Inflammatory macrophage treated with lipopolysaccharide for 1 hour (primary cell): ENCODE results near the gene PCDH17.

ENCODE experiments used
- DNase-seq, 2 donors: peaks; one replicate each; pipeline ENCODE4 v3.0.0-alpha.2; 2020 to 2022

PCDH17 gene

GRCh38 chr13:57635541-57636085 is 4.1 kb downstream of the PCDH17 start:
- DNase-seq: no peak

DNA sequence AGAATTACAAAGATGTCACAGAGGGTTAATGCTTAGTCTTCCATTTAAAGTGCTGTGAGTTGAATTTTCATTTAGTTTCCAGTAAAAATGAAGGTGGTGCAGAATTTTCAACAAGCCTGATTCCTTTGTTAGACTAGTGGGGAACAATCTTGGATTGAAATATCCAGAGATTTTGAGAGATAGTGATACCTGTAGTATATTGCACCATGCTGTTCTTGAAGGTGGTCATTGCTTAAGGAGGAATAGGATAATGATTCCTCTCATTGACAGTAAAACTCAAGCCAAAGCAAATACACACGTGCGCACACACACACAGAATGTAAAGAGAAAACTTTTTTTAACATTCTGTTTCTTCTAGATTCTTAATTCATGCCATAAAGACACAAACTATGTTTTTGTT is 5.3 kb downstream of the PCDH17 start:
- DNase-seq: no peak

GRCh38 chr13:57637515-57637914 is 6.0 kb downstream of the PCDH17 start:
- no peak for DNase-seq

DNA sequence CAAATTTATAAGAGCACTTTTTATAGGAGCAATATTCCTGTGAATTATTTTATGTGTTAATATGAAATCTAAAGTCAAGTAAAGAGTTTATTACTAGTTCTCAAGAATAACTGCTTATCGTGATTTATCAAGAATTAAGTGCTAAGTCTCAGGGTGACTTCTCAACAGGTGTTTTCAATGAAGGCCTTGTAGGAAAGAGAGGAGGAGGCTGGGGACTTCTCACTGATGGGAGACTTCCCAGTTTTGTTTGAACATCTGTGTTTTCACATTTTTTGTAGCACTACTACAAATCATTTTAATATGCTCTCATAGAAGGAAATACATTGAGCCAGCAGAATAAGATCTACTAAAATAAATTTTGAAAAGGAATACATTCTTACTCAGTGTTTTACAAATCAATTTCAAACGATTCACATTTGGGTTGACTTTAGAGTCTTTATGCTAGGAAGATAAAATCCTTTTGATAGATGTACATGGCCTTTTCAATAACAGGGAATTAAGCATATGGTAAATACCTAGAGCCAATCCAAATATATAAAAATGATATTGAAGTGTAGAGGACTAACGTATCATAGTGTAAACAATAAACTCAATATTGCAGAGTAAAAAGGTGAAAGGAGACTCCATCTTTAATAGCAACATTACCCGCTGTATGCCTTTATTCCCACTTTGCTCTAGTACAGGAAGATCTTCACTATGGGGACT is 6.8 kb downstream of the PCDH17 start:
- no peak for DNase-seq

DNA sequence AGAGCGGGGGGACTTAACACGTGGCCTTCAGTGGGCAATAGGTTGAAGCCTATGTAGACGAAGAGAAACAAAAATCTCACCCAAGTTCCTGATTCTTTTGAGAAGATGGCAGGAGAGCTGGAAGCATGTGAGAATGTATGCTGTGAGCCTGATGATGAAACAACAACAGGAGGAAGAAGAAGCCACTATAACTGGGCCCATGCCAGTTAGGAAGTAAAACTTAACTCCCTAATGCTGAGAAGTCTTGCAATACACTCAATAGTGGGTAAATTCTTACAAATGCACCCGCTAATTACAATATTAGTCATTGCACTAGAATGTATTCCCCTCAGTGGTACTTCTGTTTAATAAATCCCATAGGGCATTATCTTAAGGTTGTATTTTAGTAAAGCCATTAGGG is 9.1 kb downstream of the PCDH17 start:
- DNase-seq: no peak

DNA sequence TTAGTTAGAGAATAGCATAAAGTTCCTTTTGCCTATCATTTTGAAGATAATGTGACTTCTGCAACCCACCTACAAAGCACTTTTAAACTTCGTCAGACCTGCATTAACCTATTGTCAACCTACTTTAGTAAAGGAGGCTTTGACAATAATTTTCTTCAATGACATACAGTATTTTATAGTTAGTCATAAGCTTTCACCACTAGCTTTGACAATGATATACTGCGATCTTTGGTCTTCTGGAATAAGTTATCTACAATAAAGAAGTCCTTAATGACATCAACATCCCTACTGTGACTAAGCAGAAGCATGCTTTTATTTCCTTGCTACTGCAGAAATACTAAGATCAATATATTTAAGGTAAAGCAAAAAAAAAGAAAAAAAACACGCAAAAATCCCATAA is 9.5 kb downstream of the PCDH17 start:
- no peak for DNase-seq

GRCh38 chr13:57644106-57644505 is 12.6 kb downstream of the PCDH17 start:
- DNase-seq: no peak

GRCh38 chr13:57653229-57653989 is 21.9 kb downstream of the PCDH17 start:
- no peak for DNase-seq

DNA sequence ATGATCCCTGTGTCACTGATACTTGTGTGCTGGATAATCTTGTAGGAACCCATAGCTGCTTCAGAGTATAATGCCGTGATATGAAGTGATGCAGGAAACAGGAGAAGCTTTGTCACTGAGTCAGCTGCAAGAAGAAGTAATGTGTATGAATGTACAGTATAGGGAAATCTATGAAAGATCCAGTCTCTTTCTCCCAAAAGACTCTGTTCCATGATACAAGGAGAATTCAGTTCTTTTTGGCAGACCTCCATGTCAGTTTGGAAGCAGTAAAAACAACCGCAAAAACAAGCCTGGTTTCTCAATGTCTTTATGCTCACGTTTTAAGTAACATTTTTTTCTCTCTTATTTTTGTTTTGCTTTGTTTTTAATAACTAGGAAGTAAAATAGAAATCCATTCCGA is 33.9 kb downstream of the PCDH17 start:
- DNase-seq: no peak

DNA sequence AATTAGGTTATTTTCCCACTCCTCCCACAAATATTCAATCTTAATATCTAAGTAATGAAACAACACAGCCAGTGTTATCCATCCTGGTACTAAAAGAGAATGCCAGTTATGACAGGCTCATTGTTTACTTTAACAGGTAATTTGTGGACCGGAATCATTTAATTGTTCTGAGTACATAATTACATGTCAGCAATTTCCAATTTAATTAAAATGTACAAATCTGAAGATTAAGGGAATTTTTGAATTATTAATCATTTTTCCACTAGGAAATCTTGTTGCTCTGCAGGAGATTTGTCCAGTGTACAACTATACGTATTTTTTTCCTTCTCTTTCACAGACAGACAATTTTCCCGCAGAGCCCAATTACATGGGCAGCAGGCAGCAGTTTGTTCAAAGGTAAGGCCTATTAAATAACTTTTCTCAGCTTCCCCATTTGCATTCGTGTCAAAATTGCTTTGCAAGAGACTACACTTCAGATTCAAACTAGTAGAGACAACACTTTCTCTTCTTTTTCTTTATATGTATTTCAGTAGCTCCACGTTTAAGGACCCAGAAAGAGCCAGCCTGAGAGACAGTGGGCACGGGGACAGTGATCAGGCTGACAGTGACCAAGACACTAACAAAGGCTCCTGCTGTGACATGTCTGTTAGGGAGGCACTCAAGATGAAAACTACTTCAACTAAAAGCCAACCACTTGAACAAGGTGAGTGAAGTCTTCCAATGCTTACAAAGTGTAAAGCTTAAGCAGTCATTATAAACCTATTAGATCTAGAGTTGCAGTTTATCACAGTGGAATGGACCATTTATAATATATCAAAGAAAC is 34.8 kb downstream of the PCDH17 start:
- DNase-seq: no peak

- DNase-seq: no peak
Measured at GRCh38 chr13:57672168-57672567, 40.6 kb downstream of the PCDH17 start.

DNA sequence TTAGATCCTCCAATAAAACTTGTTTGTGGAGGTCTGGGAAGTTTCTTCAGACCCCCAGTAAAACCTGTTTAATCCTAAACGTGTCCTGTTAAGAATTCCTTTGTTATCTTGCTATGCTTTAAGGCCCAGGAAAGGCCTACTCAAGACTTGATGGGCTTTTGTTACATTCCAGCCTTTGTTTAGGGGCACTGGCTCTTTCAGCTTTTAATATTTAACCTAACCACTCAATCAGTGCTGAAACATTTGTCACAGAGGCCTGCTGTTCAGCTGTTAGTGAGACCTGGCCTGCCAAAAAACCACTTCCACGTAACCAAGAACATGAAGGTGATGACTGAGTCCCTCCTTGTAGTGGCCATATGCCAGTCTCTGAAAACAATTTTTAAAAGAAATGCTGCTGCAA is 41.7 kb downstream of the PCDH17 start:
- no peak for DNase-seq

DNA sequence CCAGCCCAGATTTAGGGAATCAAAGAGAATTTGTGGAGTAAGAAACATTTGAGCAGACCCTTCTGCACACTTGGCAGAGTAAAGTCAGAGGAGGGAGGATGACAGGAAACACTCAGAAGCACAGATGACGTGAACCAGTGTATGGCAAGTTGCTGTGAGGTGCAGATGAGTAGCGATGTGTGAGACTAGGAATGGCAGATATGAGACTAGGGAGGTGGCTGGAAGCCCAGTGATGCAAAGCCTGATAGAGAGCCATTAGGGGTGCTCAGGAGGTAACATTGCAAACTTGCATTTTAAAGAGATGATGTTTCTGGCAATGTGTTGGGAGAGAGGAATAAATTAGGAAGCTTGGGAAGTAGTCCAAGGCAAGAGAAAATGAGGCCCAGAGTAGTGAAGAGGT is 44.0 kb downstream of the PCDH17 start:
- DNase-seq: no peak

- no peak for DNase-seq
Measured at GRCh38 chr13:57680609-57681008, 49.1 kb downstream of the PCDH17 start.

DNA sequence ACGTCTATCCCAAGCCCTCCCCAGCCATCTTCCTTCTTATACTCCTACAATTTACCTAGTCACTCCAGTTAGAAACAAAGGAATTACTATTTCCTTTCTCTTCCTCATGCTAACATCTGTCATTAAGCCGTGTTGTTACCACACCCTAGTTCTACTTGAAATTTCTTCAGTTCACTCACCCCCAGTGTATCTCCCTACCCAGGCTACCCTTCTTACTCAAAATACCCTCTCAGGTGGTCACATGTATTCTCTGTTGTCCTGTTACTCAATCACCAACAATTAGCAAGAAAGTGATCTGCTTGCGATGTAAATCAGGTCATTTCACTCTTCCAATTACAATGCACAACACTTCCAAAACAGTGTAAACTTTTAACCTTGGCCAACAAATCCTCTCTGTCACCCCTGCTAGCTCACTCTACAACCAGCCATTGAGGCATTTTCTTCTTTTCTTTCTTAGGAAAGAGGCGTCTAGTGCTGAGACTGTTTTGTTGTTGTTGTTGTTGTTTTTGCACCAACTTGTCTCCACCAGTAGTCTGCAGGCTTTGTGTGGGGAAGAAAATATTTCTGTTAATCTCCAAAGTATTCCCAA is 50.7 kb downstream of the PCDH17 start:
- DNase-seq: no peak

DNA sequence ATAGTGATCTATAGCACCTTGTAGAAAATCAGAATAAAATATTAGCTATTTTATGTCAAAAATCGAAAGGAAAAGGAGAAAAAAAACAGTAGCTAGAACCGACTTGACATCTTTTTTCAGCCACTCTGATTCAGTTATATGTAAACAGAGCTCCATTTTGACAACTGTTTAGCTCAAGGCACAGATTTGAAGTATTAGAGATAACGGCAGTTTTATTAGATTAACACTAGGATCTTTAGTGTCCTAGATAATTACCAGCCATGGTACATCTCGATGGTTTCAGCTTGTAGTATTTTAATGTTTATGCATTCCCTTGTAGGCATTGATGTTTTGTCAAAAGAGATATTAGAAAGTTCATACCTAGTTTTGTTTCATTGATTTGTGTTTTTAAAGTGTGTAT is 67.3 kb downstream of the PCDH17 start:
- no peak for DNase-seq

GRCh38 chr13:57704031-57704430 is 72.5 kb downstream of the PCDH17 start:
- no peak for DNase-seq

DNA sequence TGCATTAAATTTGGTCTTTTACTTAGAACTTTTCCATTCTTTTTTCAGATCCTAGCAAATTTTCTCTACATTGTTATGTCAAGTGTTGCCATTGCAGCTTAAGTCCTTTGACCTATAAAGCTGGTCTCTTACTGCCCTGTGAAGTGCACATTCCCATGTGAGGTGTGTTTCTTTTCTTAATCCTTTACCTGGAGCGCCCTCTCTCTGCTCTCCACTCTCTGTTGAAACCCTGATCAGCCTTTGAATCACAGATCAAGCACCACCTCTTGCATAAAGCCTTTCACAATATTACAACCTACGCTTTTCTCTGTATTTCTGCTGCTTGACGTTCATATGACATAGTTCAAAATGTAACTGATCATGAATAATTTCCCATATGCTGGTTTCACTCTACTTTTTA is 84.8 kb downstream of the PCDH17 start:
- no peak for DNase-seq

- no peak for DNase-seq
Measured at GRCh38 chr13:57724486-57725272, 93.1 kb downstream of the PCDH17 start.

DNA sequence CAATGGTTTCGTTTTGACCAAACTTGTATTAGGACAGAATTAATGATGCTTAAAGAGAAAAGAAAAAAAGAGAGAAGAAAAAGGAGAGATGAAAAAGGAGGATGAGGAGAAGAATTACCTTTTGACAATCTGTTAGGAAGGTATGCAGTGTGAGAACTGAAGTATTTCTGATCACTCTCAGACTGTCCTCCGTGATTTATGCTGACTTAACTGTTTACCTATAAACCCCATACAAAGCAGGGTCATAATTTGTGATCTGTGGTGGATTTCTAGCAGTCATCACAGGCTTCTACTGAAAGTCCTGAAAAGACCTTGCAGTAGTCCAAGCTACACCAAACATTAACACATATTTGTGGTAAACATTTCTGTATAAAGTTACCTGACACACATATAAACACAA is 93.9 kb downstream of the PCDH17 start:
- no peak for DNase-seq

DNA sequence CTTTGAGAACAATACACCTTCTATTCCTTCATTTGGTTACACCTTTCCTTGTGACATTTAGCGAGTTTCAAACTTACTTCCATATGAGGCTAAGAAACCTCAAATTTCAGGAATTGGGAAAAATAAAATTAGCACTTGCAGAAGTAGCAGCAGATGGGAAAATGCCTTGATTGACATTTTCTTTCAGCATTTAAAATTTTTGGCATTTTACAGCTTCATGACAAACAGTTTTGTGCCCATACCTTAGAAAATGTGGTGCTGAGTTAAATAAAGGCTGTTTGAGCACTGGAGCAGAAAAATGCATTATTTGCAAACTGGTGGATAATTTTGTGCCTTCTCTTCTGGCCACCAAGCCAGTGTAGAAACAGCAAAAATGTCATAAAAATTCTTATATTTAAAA is 95.4 kb downstream of the PCDH17 start:
- DNase-seq: no peak

GRCh38 chr13:57734306-57734705 is 102.8 kb downstream of the PCDH17 start:
- no peak for DNase-seq
